HCT116 (cell line): ENCODE results near the gene UBE2L3. TPM values are rescaled to one million over a fixed set of nuclear protein-coding genes. Genes with fewer than 3 reads are reported as not detected.
A peak's percentile ranks its signal among the peaks of the same experiment; 100 is the strongest.

Source experiments
- ATAC-seq: fragments of 200-7000 bp; cut with Tn5 transposase; 2 replicates; pipeline ENCODE4 v1.9.1; 2020; ENCODE audit warnings: mild to moderate bottlenecking, moderate library complexity
- BruUV-seq: library from RNA; stranded (reverse); fragments of 400-500 nt; replicated peaks from 2 replicates; lab custom pipeline; 2021; lab: Mats Ljungman, UMichigan
- CTCF ChIA-PET: fragments of 300-600 bp; sonication (Branson Sonifier 250); formaldehyde crosslinking; loops from one replicate; lab custom pipeline; 2021; ENCODE audit warnings: antibody characterized with exemption; lab: Charles Lee
- POLR2A ChIA-PET: fragments of 300-600, 350-600 bp; sonication (Branson Sonifier 250); formaldehyde crosslinking; loops from one replicate; lab custom pipeline; 2021; ENCODE audit warnings: antibody characterized with exemption; lab: Charles Lee
- RAD21 ChIA-PET, 2 experiments: fragments of 300-600 bp; sonication (Branson Sonifier 250); formaldehyde crosslinking; loops; one replicate each; lab custom pipeline; 2023; ENCODE audit warnings: low total read pairs in 2 of 2; ENCODE audit not compliant: uncharacterized antibody in 2 of 2, unreplicated experiment in 2 of 2, low non-redundant PET in 1 of 2; lab: Charles Lee
- DNase-seq: peaks from one replicate; pipeline ENCODE4 v3.0.0-alpha.2; 2010; ENCODE audit warnings: low read depth, low spot score
- H2AFZ ChIP-seq: fragments of 200-600 bp; shearing (Covaris generic), sonication (generic); 2 replicates; pipeline ENCODE4 v1.6.1; 2017; ENCODE audit warnings: low read depth, mixed run types, mixed read lengths, antibody characterized with exemption, low read length; ENCODE audit not compliant: poor library complexity, severe bottlenecking
- H3K27ac ChIP-seq: 2 replicates; pipeline ENCODE4 v1.5.1; 2012; ENCODE audit warnings: low read depth, low read length
- H3K27me3 ChIP-seq: fragments of 200-600 bp; sonication (generic); 2 replicates; pipeline ENCODE4 v1.6.1; 2016; ENCODE audit warnings: mixed run types, low read length, mixed read lengths; ENCODE audit not compliant: insufficient read depth
- H3K36me3 ChIP-seq, 2 experiments: fragments of 200-500 bp in 1 of 2; fragments of 200-600 bp in 1 of 2; sonication (Bioruptor generic) in 1 of 2; sonication (generic) in 1 of 2; 2 replicates each; pipeline versions ENCODE4 v1.5.1 to v1.6.1; 2014 to 2016; ENCODE audit warnings: low read length in 2 of 2, inconsistent platforms in 1 of 2, mixed read lengths in 1 of 2, mixed run types in 1 of 2; ENCODE audit not compliant: insufficient read depth in 2 of 2, control insufficient read depth in 1 of 2
- H3K4me1 ChIP-seq, 2 experiments: fragments of 200-600 bp in 1 of 2; sonication (generic) in 1 of 2; 2 replicates each; pipeline versions ENCODE4 v1.5.1 to v1.6.1; 2012 to 2017; ENCODE audit warnings: low read length in 2 of 2, inconsistent platforms in 1 of 2, mild to moderate bottlenecking in 1 of 2, mixed read lengths in 1 of 2, mixed run types in 1 of 2, moderate library complexity in 1 of 2; ENCODE audit not compliant: insufficient read depth in 2 of 2, control insufficient read depth in 1 of 2
- H3K4me2 ChIP-seq: fragments of 200-600 bp; sonication (generic); 2 replicates; pipeline ENCODE4 v1.6.1; 2017; ENCODE audit warnings: mixed run types, low read length, mixed read lengths
- H3K4me3 ChIP-seq, 2 experiments: fragments of 200-600 bp in 1 of 2; sonication (generic) in 1 of 2; replicated peaks in 1 of 2; 2 replicates each; pipeline ENCODE4 v1.5.1; 2011 to 2016; ENCODE audit warnings: low read length in 2 of 2, control low read depth in 1 of 2, low read depth in 1 of 2, mild to moderate bottlenecking in 1 of 2, mixed read lengths in 1 of 2, mixed run types in 1 of 2
- H3K79me2 ChIP-seq: fragments of 200-600 bp; sonication (generic); 2 replicates; pipeline ENCODE4 v1.6.1; 2017; ENCODE audit warnings: mild to moderate bottlenecking, mixed run types, low read length, moderate library complexity, mixed read lengths; ENCODE audit not compliant: insufficient read depth
- H3K9ac ChIP-seq: fragments of 200-600 bp; sonication (generic); 2 replicates; pipeline ENCODE4 v1.6.1; 2016; ENCODE audit warnings: low read length, mixed read lengths
- H3K9me2 ChIP-seq: fragments of 200-600 bp; sonication (generic), shearing (Covaris generic); 2 replicates; pipeline ENCODE4 v1.6.1; 2017; ENCODE audit warnings: mixed run types, mild to moderate bottlenecking, moderate library complexity; ENCODE audit not compliant: insufficient read depth
- H3K9me3 ChIP-seq, 2 experiments: fragments of 200-500 bp in 1 of 2; fragments of 200-600 bp in 1 of 2; sonication (Bioruptor generic) in 1 of 2; sonication (generic) in 1 of 2; 2 replicates each; pipeline ENCODE4 v1.6.1; 2014 to 2017; ENCODE audit warnings: low read length in 2 of 2, mixed read lengths in 2 of 2, inconsistent platforms in 1 of 2, low read depth in 1 of 2, mild to moderate bottlenecking in 1 of 2, mixed run types in 1 of 2, moderate library complexity in 1 of 2; ENCODE audit not compliant: control insufficient read depth in 1 of 2, insufficient read depth in 1 of 2
- H4K20me1 ChIP-seq: fragments of 200-600 bp; sonication (generic), shearing (Covaris generic); 2 replicates; pipeline ENCODE4 v1.6.1; 2017; ENCODE audit warnings: mixed run types, mild to moderate bottlenecking, moderate library complexity; ENCODE audit not compliant: insufficient read depth
- EZH2 ChIP-seq: fragments of 200-600 bp; sonication (generic); IDR thresholded peaks from 2 replicates; pipeline ENCODE4 v1.6.1; 2017; ENCODE audit warnings: antibody characterized with exemption, mixed run types
- FOSL1 ChIP-seq: IDR thresholded peaks from 2 replicates; pipeline ENCODE4 v1.6.1; 2012; ENCODE audit warnings: low read depth
- POLR2A ChIP-seq: IDR thresholded peaks from 2 replicates; pipeline ENCODE4 v1.7.0; 2011; ENCODE audit warnings: borderline replicate concordance; ENCODE audit not compliant: insufficient read depth, insufficient read length; ENCODE audit errors: extremely low read depth
- SIN3A ChIP-seq: IDR thresholded peaks from 2 replicates; pipeline ENCODE4 v1.6.1; 2012; ENCODE audit warnings: low read depth
- intact Hi-C: fragments of 100-400 bp; cut with micrococcal nuclease; formaldehyde crosslinking; loops from 2 replicates; pipeline ENCODE4 v1.10.0; 2022
- total RNA-seq: library from RNA; stranded (reverse); gene quantifications from one replicate; pipeline ENCODE4 v1.2.1, GENCODE V29; 2021; ENCODE audit not compliant: unreplicated experiment
- TF ChIP-seq, protein P1 (sequence below), 3 experiments: fragments of 200-600 bp in 1 of 3; sonication (generic) in 1 of 3; IDR thresholded peaks in 2 of 3; conservative IDR thresholded peaks in 1 of 3; 2 replicates each; pipeline ENCODE4 v1.5.1; 2012 to 2017; ENCODE audit warnings: low read depth in 2 of 3, low read length in 2 of 3, antibody characterized with exemption in 1 of 3, borderline replicate concordance in 1 of 3, control low read depth in 1 of 3, mild to moderate bottlenecking in 1 of 3, mixed read lengths in 1 of 3, mixed run types in 1 of 3, moderate library complexity in 1 of 3; ENCODE audit not compliant: insufficient read depth in 1 of 3

Gene UBE2L3
- total RNA-seq, 1 experiment from 2014 or later, result 55.6 TPM

DNA sequence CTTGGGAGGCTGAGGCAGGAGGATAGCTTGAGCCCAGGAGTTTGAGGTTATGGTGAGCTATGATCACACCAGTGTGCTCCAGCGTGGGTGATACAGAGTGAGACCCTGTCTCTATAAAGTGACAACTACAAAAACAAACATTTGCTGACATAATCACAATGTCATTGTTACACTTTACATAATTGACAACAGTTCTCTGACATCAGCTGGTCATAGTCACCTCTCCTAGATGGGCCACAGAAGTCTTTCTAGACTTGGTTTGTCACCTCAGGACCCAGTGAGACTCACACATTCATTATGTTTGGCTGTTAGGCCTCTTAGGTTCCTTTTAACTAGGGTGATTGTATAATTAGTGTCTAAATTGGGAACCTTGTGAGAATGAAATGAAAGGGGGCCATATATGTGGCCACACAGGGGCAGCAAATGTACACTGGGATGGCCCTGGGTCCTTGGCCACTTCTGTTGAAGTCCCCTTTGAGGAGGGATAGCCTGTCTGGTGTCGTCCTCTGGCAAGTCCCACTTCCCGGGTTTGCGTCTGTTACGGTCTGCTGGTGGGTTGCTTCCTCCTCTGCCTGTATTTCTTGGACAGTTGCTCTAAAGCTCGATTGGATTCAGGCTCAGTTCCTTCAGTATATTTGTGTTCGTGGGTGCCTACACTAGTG is 92.5 kb downstream of the UBE2L3 start:
- Histone ChIP-seq H3K27ac (no peak overlapping the region), H3K4me1 (peaks cover 4 to 20% of the 10 kb centered on the region in 2 experiments; a peak in 3 of 4 replicates), H3K9ac (no peak overlapping the region), H3K36me3 (no peaks in the 10 kb centered on the region), H3K9me3 (no peaks in the 10 kb centered on the region), H3K9me2 (no peaks in the 10 kb centered on the region), H3K27me3 (no peaks in the 10 kb centered on the region), H3K79me2 (no peaks in the 10 kb centered on the region), H3K4me2 (no peak overlapping the region), H4K20me1 (no peaks in the 10 kb centered on the region), H3K4me3 (no peak overlapping the region)
- BruUV-seq, result no TSS peak
- intact Hi-C loops, result no loop called here
- ATAC-seq, result no peak
- DNase-seq, result no peak
- RAD21 ChIA-PET, result no interaction called here
- CTCF ChIA-PET, result interaction anchor here (1.0 kb wide), 1 partner anchor 17 kb away, joined by 4 read pairs; no protein-coding TSS in a partner anchor
- POLR2A ChIA-PET, result no interaction called here
- TF ChIP-seq POLR2A, result peak; percentile 17
- TF ChIP-seq, protein P1, sequence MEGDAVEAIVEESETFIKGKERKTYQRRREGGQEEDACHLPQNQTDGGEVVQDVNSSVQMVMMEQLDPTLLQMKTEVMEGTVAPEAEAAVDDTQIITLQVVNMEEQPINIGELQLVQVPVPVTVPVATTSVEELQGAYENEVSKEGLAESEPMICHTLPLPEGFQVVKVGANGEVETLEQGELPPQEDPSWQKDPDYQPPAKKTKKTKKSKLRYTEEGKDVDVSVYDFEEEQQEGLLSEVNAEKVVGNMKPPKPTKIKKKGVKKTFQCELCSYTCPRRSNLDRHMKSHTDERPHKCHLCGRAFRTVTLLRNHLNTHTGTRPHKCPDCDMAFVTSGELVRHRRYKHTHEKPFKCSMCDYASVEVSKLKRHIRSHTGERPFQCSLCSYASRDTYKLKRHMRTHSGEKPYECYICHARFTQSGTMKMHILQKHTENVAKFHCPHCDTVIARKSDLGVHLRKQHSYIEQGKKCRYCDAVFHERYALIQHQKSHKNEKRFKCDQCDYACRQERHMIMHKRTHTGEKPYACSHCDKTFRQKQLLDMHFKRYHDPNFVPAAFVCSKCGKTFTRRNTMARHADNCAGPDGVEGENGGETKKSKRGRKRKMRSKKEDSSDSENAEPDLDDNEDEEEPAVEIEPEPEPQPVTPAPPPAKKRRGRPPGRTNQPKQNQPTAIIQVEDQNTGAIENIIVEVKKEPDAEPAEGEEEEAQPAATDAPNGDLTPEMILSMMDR (IDR thresholded peaks at IDR 0.05 in 2 of 3, conservative IDR thresholded peaks at IDR 0.05 in 1 of 3; ENCODE audit: borderline replicate concordance in 1 of 3, insufficient read depth in 1 of 3, low read depth in 2 of 3, low read length in 2 of 3), result no peak
- TF ChIP-seq, all 23 proteins: peak for 1
- no peak overlapping the region for H2AFZ ChIP-seq

DNA sequence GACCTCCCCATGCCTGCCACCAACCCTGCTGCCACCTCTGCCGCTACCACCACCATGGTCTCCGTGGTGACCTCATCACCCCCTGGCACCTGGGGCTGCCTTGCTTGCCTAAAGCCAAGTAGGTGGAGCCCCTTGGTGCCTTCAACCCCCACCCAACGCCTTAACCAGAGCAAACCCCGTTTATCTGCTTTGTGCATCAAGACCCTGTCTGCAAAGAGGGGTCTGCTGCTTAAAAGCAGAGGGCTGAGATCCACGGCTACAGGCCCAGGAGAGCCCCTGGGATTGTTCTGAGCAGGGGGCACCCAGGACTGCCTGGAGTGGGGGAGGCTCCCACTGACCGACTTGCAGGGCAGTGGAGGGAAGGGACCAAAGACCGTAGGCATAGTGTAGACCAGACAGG is 93.4 kb downstream of the UBE2L3 start:
- no peak overlapping the region for H3K9ac ChIP-seq
- H3K9me3 ChIP-seq, result no peaks in the 10 kb centered on the region
- no peaks in the 10 kb centered on the region for H3K27me3 ChIP-seq
- H2AFZ ChIP-seq, result no peak overlapping the region
- CTCF ChIA-PET, result no interaction called here
- intact Hi-C loops, result no loop called here
- H3K4me1 ChIP-seq, result peaks cover 7 to 28% of the 10 kb centered on the region in 2 experiments; a peak in 3 of 4 replicates
- DNase-seq, result no peak
- H3K27ac ChIP-seq, result no peak overlapping the region
- no peaks in the 10 kb centered on the region for H3K79me2 ChIP-seq
- RAD21 ChIA-PET, result no interaction called here
- no peak overlapping the region for H3K4me3 ChIP-seq
- H3K9me2 ChIP-seq, result no peaks in the 10 kb centered on the region
- H3K36me3 ChIP-seq, result no peaks in the 10 kb centered on the region
- H3K4me2 ChIP-seq, result no peak overlapping the region
- BruUV-seq, result no TSS peak
- TF ChIP-seq FOSL1 (no peak), EZH2 (no peak), SIN3A (no peak)
- POLR2A ChIA-PET, result no interaction called here
- no peak for ATAC-seq
- no peaks in the 10 kb centered on the region for H4K20me1 ChIP-seq
